Esophagus muscularis mucosa (tissue), 4 donors: Measurements from ENCODE around the gene SLIRP. TPM values are rescaled to one million over a fixed set of nuclear protein-coding genes. Genes with fewer than 3 reads are reported as not detected.

Source experiments
- DNase-seq: peaks from one replicate; pipeline ENCODE4 v3.0.0-alpha.2; 2017; ENCODE audit errors: extremely low spot score
- H3K27ac ChIP-seq, 4 donors: fragments of 200-600 bp; sonication (generic); replicated peaks in 1 of 4; 1 replicate in 3 of 4; 2 replicates in 1 of 4; pipeline ENCODE4 v1.5.1; 2016 to 2019; ENCODE audit warnings: mild to moderate bottlenecking in 1 of 4
- H3K27me3 ChIP-seq, 4 donors: fragments of 200-600 bp; sonication (generic); one replicate each; pipeline versions ENCODE4 v1.5.1 to v1.6.0; 2016 to 2019
- H3K36me3 ChIP-seq, 4 donors: fragments of 200-600 bp; sonication (generic); one replicate each; pipeline ENCODE4 v1.5.1; 2016 to 2019
- H3K4me1 ChIP-seq, 4 donors: fragments of 200-600 bp; sonication (generic); one replicate each; pipeline ENCODE4 v1.5.1; 2016 to 2019
- H3K4me3 ChIP-seq, 4 donors: fragments of 200-600 bp; sonication (generic); 1 replicate in 2 of 4; 2 replicates in 2 of 4; pipeline ENCODE4 v1.5.1; 2016 to 2019; ENCODE audit warnings: mild to moderate bottlenecking in 4 of 4, moderate library complexity in 1 of 4
- H3K9me3 ChIP-seq, 4 donors: fragments of 200-600 bp; sonication (generic); 1 replicate in 3 of 4; 2 replicates in 1 of 4; pipeline ENCODE4 v1.5.1; 2016 to 2019
- EP300 ChIP-seq: sonication (generic); formaldehyde crosslinking; IDR thresholded peaks from one replicate; pipeline ENCODE4 v1.6.1; 2017; ENCODE audit warnings: antibody characterized with exemption
- POLR2A ChIP-seq: fragments of 450-650 bp; IDR thresholded peaks from one replicate; pipeline ENCODE4 v1.6.1; 2017; ENCODE audit warnings: antibody characterized with exemption, moderate library complexity, mild to moderate bottlenecking, low read depth
- POLR2AphosphoS5 ChIP-seq, 2 donors: sonication (generic); formaldehyde crosslinking; IDR thresholded peaks; one replicate each; pipeline ENCODE4 v1.6.1; 2017; ENCODE audit warnings: antibody characterized with exemption in 2 of 2
- WGBS: methylation state at CpG from one replicate; pipeline ENCODE4 v1.1.5; 2018; 5-methylcytosine and 5-hydroxymethylcytosine counted together
- intact Hi-C: fragments of 100-400 bp; cut with DNase I; formaldehyde crosslinking; loops from one replicate; pipeline ENCODE4 v1.15.1; 2023
- total RNA-seq, 4 donors: library from RNA; depleted of rRNA; stranded (reverse); fragments of >200 nt; gene quantifications; one replicate each; pipeline versions ENCODE4 v1.1.0 to v1.2.1, GENCODE V29; 2016
- TF ChIP-seq, protein P1 (sequence below), 3 experiments: fragments of 200-600 bp in 2 of 3; fragments of 450-650 bp in 1 of 3; sonication (generic) in 2 of 3; IDR thresholded peaks; one replicate each; pipeline ENCODE4 v1.5.1; 2017 to 2019; ENCODE audit warnings: antibody characterized with exemption in 3 of 3, mild to moderate bottlenecking in 2 of 3, moderate library complexity in 1 of 3

The SLIRP gene
- total RNA-seq, 4 donors from 2014 or later, result 101 to 247 (median 166) TPM

DNA sequence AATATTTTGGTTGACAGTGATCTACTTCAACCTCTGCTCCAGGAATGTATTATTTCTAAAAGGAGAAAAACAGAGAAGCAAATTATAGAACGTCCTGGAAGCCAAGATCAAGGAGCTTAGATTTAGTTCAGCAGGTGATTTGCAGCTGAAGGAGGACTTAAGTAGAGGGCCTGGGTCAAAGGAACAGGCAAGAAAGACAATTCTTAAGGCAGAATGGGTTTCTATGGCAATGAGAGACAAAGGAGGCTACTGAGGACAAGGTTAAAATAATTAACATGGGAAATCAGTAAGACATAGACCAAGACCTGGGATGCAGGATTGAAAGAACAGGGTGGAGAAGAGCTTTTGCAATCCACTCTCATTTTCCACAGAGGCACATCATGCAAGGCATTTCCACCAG, 55.4 kb downstream of the SLIRP start:
- no peak for DNase-seq
- TF ChIP-seq POLR2AphosphoS5 (IDR thresholded peaks at IDR 0.05) (no peak), EP300 (no peak), POLR2A (no peak)
- TF ChIP-seq, protein P1, sequence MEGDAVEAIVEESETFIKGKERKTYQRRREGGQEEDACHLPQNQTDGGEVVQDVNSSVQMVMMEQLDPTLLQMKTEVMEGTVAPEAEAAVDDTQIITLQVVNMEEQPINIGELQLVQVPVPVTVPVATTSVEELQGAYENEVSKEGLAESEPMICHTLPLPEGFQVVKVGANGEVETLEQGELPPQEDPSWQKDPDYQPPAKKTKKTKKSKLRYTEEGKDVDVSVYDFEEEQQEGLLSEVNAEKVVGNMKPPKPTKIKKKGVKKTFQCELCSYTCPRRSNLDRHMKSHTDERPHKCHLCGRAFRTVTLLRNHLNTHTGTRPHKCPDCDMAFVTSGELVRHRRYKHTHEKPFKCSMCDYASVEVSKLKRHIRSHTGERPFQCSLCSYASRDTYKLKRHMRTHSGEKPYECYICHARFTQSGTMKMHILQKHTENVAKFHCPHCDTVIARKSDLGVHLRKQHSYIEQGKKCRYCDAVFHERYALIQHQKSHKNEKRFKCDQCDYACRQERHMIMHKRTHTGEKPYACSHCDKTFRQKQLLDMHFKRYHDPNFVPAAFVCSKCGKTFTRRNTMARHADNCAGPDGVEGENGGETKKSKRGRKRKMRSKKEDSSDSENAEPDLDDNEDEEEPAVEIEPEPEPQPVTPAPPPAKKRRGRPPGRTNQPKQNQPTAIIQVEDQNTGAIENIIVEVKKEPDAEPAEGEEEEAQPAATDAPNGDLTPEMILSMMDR (IDR thresholded peaks at IDR 0.05), result no peak
- intact Hi-C loops, result no loop called here
- WGBS, result 72% methylated on average over 1 of the region's 1 CpG
- Histone ChIP-seq H3K27me3 (no peaks in the 10 kb centered on the region), H3K36me3 (no peaks in the 10 kb centered on the region), H3K27ac (no peak overlapping the region), H3K4me3 (no peak overlapping the region), H3K9me3 (no peaks in the 10 kb centered on the region), H3K4me1 (peaks cover 16 to 29% (median 27%) of the 10 kb centered on the region in 4 donors)

DNA sequence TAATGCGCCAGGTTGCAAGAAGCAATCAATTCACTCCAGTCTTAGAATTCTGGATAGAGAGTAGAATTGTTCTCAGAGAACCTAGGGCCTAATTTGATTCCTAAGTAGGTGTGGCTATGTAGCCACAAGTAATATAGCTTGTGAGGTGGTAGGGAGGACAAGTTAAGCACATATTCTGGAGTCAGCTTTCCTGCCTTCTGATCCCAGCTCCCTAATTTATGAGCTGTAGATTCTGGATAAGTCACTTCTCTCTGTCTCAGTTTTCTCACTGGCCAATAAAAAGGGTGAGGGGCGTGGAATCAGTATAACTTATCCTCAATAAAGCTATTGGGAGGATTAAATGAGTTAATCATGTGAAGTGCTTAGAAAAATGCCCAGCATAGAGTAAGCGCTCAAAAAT, 56.1 kb downstream of the SLIRP start:
- DNase-seq, result no peak
- H3K36me3 ChIP-seq, result no peaks in the 10 kb centered on the region
- no peak overlapping the region for H3K4me3 ChIP-seq
- H3K9me3 ChIP-seq, result no peaks in the 10 kb centered on the region
- intact Hi-C loops, result no loop called here
- H3K4me1 ChIP-seq, result peaks cover 13 to 22% (median 20%) of the 10 kb centered on the region in 4 donors
- no peak for TF ChIP-seq POLR2AphosphoS5 (IDR thresholded peaks at IDR 0.05)
- TF ChIP-seq POLR2A, result no peak
- TF ChIP-seq, protein P1 (IDR thresholded peaks at IDR 0.05), result no peak
- TF ChIP-seq EP300, result no peak
- 89% methylated on average over 3 of the region's 3 CpGs for WGBS
- no peaks in the 10 kb centered on the region for H3K27me3 ChIP-seq
- H3K27ac ChIP-seq, result no peak overlapping the region

Other genes starting within 250 kb of the SLIRP start
- under 1 TPM in 1 of 4 donors, not detected in 3; 0.33 TPM for gene ISM2, start 209.3 kb upstream of the SLIRP start, total RNA-seq
- gene SPTLC2, start 91.5 kb upstream of the SLIRP start, total RNA-seq, result 10 to 100 TPM; 14.5 to 25.3 (median 20.1) TPM
- 10 to 100 TPM in 3 of 4 donors, 1 to 10 TPM in 1; 8.0 to 13.3 (median 11.8) TPM for gene ALKBH1, start 80 bp upstream of the SLIRP start, total RNA-seq
- 10 to 100 TPM; 39.9 to 57.4 (median 51.0) TPM for gene SNW1, start 53.1 kb downstream of the SLIRP start, total RNA-seq
- gene ADCK1, start 92.0 kb downstream of the SLIRP start, total RNA-seq, result 1 to 10 TPM; 5.0 to 7.2 (median 5.7) TPM